GM04504 (cell line): ENCODE measurements around the gene UHMK1.
"Not testable (repeated sequence)": the region's sequence is repeated elsewhere in the genome, so short reads cannot be mapped to it uniquely, and the experiment has no call there.

Experiments
- DNase-seq: peaks from one replicate; pipeline ENCODE4 v3.0.0-alpha.2; 2012; ENCODE audit warnings: low read depth

Gene UHMK1, protein sequence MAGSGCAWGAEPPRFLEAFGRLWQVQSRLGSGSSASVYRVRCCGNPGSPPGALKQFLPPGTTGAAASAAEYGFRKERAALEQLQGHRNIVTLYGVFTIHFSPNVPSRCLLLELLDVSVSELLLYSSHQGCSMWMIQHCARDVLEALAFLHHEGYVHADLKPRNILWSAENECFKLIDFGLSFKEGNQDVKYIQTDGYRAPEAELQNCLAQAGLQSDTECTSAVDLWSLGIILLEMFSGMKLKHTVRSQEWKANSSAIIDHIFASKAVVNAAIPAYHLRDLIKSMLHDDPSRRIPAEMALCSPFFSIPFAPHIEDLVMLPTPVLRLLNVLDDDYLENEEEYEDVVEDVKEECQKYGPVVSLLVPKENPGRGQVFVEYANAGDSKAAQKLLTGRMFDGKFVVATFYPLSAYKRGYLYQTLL

DNA sequence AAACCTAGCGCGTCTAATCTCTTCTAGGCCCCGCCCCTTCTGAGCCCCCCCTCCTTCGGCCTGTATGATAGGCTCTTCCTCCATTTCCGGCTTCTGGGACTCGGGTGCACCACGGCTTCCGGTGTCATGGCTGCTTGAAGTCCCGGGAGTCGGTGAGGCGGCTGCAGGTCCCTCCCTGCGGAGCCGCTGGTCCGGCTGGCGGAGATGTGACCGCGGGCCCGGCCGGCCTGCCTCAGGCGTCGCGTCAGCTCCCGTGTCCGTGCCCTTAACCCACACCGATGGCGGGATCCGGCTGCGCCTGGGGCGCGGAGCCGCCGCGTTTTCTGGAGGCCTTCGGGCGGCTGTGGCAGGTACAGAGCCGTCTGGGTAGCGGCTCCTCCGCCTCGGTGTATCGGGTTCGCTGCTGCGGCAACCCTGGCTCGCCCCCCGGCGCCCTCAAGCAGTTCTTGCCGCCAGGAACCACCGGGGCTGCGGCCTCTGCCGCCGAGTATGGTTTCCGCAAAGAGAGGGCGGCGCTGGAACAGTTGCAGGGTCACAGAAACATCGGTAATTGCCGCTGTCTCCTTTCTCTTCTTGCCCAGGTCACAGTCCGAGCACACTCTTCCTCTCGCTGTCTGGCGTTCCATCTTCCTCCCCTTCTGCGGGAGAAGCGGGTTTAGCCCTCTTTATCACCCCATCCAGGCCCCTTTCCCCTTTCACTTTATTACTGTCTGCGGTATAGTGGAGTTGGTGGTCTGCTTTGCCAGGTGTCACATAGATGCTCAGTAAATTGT lies at the start of gene UHMK1:
TSS of gene UHMK1 (plus strand) at position 96 of the 773 bp plus-strand sequence. CDS start at position 279, 183 bp downstream.
- peak; percentile 78 for DNase-seq

DNA sequence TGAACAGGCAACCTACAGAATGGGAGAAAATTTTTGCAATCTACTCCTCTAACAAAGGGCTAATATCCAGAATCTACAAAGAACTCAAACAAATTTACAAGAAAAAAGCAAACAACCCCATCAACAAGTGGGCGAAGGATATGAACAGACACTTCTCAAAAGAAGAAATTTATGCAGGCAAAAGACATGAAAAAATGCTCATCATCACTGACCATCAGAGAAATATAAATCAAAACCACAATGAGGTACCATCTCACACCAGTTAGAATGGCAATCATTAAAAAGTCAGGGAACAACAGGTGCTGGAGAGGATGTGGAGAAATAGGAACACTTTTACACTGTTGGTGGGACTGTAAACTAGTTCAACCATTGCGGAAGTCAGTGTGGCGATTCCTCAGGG lies 43.3 kb upstream of the UHMK1 start:
- DNase-seq, result not testable (repeated sequence)

DNA sequence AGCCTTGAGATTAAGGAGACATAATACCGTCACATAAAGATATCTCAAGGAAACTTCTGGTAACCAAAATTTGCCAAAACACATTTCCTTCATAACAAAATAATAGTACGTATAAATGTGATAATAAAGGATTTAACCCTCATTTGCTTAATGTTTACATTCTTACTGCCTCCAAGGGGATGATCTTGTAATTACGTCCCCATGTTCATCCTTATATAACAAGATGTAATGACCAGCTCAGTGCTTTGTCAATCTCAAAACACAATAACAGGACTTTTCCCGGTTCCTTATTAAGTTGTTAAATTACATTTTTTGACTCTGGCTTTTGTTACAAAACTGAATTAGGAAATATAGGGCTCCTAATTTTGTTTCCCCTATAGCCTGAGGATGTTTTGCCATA lies 41.3 kb upstream of the UHMK1 start:
- DNase-seq, result no peak

DNA sequence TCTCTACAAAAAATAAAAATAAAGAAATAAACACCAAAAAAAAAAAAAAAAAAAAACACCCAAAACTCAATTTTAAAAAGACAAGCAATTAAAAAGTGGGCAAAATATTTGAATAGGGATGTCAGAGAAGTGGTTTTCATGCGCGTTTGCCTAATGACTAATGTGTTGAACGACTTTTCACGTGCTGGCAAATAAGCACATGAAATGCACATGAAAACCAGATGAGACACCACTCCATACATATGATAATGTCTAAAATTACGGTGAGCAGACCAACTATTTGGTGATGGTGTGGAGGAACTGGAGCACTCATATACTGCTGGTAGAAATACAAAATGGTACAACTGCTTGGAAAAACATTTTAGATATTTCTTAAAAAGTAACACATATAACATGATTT lies 39.4 kb upstream of the UHMK1 start:
- peak; percentile 9 for DNase-seq

DNA sequence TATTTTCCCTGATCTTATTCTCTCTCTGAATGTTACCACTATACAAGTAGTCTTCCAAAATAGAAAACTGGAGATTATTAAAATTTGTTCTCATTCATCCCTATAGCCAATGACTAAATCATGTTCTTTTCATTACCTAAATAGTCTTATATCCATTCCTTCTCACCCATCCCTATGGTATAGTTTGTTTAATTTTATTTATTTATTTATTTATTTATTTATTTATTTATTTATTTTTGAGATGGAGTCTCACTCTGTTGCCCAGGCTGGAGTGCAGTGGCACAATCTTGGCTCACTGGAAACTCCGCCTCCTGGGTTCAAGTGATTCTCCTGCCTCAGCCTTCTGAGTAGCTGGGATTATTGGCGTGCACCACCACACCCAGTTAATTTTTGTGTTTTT lies 35.2 kb upstream of the UHMK1 start:
- not testable (repeated sequence) for DNase-seq

DNA sequence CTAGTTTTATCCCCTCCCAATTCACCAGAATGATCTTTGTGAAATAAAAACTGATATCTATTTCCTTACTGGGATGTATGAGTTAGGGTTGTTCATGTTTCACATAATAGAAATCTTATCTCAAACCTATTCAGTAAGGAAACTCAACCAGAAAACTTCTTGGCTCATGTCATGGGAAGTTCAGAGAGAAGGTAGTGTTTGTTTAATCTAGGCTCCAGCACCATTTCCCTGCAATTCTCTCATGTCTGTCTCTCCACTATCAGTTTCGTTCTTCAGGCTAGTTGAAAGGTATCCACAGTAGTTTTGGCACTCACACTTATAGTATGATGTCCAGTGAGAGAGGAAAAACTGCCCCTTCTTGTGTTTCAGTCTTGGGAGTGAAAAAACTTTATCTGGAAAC lies 34.6 kb upstream of the UHMK1 start:
- no peak for DNase-seq

DNA sequence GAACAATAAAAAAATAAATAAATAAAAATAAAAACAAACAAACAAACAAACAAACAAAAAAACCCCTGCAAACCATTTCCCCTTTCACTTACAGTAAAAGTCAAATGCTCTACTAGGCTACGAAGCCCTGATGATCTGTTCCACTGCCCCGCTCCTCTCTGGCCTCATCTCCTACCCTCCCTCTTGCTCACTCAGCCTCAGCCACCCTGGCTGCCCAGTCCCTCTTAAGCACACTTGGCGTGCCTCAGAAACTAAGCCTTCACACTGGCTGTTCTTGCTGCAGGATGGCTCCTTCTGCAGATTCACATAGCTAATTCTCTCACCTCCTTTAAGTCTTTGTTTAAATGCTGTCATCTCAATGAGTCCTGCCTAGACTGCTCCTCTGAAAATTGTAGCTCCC lies 30.8 kb upstream of the UHMK1 start:
- no peak for DNase-seq

DNA sequence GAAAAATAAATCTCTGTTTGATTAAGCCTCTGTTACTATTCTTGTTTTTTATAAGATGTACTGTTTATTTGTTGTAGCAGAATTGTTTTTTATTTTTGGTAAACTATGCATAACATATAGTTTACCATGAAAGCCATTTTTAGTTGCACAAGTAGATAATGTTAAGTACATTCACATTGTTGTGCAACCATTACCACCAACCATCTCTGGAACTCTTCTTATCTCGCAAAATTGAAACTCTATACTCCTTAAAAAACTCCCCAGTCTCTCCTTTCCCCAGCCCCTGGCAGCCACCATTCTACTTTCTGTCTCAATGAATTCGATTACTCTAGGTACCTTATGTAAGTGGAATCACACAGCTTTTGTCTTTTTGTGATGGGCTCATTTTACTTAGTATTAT lies 27.4 kb upstream of the UHMK1 start:
- DNase-seq, result no peak

DNA sequence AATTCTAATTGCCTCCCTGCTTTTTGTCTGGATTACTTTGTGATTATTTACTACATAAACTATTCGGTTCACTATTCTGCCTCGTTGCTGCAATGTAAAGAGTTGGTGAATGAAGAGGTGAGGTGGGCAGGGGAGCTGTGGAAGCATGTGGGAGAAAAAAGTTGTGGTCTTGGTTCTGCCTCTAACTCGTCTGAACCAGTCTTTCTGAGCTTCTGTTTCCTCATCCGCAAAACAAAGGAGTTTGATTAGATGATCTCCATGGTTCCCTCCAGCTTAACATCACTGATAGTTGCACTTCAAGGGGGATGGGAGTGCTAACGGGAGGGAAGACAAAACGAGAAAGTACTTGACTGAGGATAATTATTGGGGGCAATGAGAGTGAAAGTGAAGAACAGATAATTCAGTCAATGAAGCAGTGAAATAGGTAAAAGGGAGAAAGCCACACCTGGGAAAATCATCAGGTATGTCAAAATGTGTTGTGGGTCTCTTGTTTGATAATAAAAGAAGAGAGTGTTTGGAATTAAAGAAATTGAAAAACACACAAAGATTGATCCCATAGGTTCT lies 26.2 kb upstream of the UHMK1 start:
- no peak for DNase-seq

DNA sequence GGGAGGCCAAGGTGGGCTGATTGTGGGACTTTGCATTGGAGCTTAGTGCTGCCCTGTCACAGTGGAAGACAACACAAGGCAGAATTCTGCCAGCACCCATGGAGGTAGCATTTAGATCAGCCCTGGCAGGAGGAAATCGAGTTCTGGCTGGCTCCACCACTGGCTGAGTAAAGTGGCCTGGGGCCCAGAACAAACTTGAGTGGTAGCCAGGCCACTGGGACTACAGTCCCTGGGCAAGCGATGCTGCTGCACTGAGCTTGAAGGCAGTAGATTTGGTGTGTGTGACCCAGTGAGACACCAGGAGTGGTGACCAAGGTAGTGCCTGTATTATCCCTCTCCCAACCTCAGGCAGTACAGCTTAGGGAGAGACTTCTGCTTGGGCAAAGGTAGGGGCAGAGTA lies 22.5 kb upstream of the UHMK1 start:
- DNase-seq, result no peak

DNA sequence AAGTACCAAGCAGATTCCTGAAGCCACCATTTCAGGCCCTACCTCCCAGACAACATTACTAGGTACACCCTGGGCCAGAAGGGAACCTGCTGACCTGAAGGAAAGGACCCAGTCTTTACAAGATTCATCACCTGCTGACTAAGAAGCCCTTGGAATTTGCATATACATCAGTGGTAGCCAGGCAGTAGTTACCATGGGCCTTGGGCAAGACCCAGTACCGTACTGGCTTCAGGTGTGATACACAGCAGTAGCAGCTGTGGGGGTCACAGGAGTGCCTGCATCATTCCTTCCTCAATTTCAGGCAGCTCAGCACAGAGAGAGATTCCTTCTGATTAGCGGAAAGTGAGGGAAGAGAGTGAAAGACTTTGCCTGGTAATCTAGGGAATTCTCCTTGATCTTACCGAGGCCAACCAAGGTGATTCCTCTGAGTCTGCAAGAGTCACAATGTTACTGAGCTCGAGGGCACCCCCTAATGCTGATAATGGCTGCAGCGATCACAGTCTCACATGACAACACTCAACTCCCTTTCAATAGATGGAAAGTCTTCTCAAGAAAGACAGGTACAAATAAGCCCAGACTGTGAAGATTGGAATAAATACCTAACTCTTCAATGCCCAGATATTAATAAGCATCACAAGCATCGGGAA lies 22.0 kb upstream of the UHMK1 start:
- DNase-seq, result no peak

DNA sequence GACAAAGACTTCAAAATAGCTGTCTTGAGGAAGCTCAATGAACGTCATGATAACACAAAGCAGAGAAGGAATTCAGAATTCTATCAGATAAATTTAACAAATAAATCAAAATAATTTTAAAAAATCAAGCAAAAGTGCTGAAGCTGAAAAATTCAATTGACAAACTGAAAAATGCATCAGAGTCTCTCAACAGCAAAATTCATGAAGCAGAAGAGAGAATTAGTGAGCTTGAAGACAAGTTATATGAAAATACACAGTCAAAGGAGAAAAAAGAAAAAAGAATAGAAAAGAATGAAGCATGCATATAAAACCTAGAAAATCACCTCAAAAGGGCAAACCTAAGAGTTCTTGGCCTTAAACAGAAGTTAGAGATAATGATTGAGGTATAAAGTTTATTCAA lies 21.0 kb upstream of the UHMK1 start:
- DNase-seq, result no peak

DNA sequence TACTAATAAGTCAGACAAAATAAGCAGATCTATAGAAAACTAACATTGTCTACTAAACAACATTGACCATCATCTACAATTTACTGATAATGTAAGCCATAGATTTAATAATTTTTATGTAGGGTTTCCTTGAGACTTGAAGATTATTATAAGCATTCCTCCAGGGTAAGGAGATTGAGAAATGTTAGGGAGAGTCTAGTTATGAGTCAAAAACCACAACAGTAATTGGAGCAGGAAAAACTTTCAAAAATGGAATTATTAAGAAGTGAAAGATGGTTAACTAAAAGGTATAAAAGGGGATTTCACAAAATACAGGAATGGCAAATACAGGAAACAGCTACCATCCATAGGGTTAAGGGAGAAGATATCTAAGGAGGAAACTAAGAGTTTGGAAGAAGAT lies 12.4 kb upstream of the UHMK1 start:
- no peak for DNase-seq

DNA sequence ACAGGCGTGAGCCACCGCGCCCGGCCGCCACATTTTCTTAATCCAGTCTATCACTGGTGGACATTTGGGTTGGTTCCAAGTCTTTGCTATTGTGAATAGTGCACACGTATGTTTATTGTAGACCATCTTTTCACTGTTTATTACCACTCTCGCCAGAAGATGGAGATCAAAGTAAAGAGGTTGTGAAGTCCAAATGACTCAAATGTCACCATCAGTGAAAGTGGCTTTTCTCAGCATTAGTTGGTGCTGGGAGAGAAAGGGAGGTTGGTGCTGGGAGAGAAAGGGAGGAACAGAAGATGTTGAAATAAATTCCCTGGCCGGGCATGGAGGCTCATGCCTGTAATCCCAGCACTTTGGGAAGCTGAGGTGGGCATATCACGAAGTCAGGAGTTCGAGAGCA lies 10.4 kb upstream of the UHMK1 start:
- DNase-seq, result no peak

DNA sequence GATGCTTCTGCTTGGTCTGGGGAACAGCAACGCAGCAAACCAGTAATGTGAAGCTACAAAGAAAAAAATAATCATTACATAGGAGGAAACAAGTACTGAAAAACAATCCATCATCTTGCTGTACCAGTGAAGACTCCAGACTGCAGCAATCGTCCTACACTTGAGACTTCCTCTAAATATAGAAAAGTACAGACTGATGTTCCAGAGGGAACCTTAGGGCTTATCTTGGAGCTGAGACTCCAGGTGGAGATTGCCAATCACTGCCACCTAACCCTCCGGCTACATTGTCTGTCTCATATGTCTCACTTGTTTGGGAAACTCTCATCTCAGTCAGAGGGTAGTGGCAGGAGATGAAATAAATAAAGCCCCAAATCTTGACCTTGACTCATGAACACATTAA lies 9.4 kb upstream of the UHMK1 start:
- DNase-seq, result no peak

DNA sequence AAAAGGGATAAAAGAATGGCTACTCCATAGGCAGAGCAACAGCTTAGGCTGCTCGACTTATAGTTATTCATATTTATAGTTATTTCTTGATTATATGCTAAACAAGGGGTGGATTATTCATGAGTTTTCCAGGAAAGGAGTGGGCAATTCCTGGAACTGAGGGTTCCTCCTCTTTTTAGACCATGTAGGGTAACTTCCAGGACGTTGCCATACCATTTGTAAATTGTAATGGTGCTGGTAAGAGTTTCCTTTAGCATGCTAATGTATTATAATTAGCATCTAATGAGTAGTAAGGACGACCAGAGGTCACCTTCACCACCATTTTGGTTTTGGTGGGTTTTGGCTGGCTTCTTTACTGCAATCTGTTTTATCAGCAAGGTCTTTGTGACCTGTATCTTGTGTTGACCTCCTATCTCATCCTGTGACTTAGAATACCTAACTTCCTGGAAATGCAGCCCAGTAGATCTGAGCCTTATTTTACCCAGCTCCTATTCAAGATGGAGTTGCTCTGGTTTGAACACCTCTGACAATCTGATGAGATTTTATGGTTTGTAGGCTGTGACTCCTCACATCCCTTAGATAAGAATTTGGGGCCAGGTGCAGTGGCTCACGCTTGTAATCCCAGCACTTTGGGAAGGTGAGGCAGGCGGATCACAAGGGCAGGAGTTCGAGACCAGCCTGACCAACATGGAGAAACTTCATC lies 1.9 kb upstream of the UHMK1 start:
- DNase-seq, result not testable (repeated sequence)

DNA sequence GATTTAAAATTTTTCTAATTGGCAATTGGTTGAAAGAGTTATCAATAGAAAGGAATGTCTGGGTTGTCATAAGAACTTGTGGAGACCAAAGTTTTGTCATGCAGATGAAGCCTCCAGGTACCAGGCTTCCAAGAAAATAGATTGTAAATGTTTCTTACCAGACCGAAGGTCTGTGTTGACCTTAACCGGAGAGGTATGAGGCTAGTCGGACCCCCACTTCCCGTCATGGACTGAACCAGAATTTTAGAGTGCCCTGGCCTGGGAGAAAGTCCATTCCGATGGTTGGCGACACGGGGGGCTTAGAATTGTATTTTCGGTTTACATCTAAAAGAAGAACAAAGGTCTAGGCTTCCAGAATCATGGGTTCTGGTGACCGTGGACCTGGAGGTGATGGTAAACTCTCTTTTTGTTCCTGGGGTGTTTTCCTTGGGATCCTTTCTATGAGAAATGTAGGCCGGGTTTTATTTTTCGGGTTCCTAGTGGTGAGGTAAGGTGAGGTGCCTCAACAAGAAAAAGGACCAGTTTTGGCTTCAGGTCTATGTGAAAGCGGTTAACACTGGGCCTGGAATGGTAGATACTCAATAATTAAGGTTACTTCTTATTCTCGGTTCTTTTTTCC lies 405 bp upstream of the UHMK1 start:
- DNase-seq, result no peak

DNA sequence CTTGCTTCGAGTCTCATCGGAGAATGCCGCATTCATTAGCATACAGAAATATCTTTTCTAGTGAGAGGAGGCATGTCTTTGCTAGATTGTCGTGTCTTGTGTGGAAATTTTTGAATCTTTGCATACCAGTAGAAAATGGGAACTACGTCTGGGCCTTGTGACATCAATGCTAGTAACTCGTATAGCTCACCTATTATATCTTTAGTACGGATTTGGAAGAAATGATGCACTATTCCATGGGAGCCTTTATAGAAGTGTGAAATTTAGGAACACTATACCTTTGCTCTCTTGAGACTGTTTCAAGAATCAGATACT lies 835 bp downstream of the UHMK1 start:
- no peak for DNase-seq

DNA sequence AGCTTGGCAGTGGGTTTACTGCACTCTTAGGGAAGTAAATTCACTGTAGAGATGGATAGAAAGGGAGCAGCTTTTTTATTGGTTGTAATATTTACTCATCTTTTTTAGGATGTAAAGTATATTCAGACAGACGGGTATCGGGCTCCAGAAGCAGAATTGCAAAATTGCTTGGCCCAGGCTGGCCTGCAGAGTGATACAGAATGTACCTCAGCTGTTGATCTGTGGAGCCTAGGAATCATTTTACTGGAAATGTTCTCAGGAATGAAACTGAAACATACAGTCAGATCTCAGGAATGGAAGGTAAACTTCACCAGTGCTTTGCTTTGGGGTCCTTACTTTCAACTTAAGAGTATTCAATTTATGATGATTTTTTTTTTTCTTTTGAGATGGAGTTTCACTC lies 3.2 kb downstream of the UHMK1 start:
- DNase-seq, result no peak

DNA sequence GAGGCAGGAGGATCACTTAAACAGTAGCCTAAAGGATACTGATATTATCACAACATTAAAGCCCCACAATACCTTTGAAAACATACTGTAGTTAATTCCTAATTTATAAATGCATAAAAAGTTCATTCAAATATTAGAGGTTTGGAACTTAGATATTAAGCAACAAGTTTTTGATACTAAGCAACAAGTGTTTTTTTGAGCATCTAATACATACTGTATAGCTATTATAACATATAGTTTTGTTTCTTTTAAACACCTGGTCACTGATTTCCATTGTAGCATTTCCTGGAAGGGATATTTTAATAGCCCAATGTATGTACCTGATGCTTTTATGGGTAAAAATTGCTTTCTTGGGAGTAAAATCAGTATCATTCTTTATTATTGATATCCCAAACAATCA lies 4.5 kb downstream of the UHMK1 start:
- DNase-seq, result no peak

DNA sequence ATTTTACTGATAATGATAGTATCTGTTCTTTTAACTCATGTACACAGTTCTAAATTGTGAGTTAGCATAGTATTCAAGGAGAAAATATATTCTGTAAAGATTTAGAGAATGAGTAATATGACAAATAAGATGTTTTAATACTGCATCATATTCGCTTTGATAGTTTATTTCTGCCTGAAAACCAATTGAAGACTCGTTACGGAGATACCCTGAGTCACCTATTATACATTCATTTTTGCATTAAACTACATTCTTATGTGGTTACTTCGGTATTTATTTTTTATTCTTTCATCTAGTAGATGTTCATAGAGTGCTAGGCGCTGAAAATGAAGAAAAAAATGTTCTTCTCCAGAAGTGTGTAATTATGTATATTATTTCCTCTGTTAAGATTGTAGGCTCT lies 5.3 kb downstream of the UHMK1 start:
- peak; percentile 21 for DNase-seq

DNA sequence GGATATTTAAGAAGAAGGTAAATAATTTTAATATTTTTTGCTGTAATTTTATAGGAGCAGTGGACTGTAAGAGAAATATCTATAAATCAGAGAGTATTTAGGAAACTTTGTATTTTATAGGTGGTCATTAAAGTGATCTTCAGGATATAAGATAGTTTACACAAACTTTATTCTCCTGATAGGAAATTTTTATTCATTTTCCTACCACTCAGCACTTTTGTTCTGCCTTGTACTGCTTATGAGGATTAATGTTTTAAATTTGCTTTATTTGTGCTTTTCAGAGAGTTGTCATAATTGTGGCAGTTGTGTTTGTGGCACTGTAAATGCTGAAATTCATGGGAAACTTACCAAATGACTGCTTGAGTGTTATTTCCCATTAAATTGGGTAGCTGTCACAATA lies 29.7 kb downstream of the UHMK1 start:
- DNase-seq, result no peak
